ENCODE data around the gene EHBP1L1. TPM values are rescaled to one million over a fixed set of nuclear protein-coding genes. Genes with fewer than 3 reads are reported as not detected.
A peak's percentile ranks its signal among the peaks of the same experiment; 100 is the strongest.

The EHBP1L1 gene
- total RNA-seq, 1 experiment from 2014 or later = 19.6 TPM

DNA sequence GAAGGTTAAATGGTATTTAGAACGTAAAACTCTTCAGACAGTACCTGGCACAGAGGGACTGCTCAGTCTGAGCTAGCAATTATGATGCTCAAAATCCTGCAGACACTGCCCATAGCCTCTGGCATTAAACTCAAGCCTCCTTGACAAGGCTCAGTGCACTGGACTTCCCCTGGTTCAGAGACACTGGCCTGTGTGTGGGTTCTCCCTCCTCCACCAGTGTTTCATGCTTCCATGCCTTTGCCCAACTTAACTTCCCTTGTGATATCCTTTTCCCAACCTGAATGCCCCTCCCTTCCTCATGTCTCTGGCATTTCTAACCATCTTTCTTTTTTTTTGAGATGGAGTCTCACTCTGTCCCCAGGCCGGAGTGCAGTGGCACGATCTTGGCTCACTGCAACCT, 26.8 kb upstream of the EHBP1L1 start:
- Mint-ChIP-seq H3K4me3 (ENCODE audit: unreplicated experiment) (no peak overlapping the region), H3K4me1 (ENCODE audit: low read depth, unreplicated experiment) (peaks cover 42% of the 10 kb centered on the region), H3K27me3 (ENCODE audit: insufficient read depth, unreplicated experiment) (no peaks in the 10 kb centered on the region), H3K9me3 (ENCODE audit: unreplicated experiment) (no peaks in the 10 kb centered on the region), H3K27ac (ENCODE audit: unreplicated experiment) (no peak overlapping the region), H3K36me3 (ENCODE audit: insufficient read depth, unreplicated experiment) (peaks cover 35% of the 10 kb centered on the region)
- Histone ChIP-seq H3K27me3 (replicated peaks; ENCODE audit: control insufficient read depth, insufficient read depth, low read length) (no peaks in the 10 kb centered on the region), H3K36me3 (ENCODE audit: control insufficient read depth, insufficient read depth, low read length) (no peaks in the 10 kb centered on the region; the same call in 1 of the 2 replicates), H3K4me1 (peaks cover 30% of the 10 kb centered on the region), H3K4me3 (ENCODE audit: low read depth, low read length) (no peak overlapping the region), H3K9me3 (no peaks in the 10 kb centered on the region)
- DNase-seq = no peak
- ChIA-PET POLR2A (no interaction called here), CTCF (interaction anchor here (0.7 kb wide), 1 partner anchor 46 kb away, joined by 3 read pairs; no protein-coding TSS in a partner anchor)
- no TSS peak for BruUV-seq (replicated peaks)
- intact Hi-C loops (cut with micrococcal nuclease; ENCODE audit: unreplicated experiment) = no loop called here
- TF ChIP-seq, protein P1, sequence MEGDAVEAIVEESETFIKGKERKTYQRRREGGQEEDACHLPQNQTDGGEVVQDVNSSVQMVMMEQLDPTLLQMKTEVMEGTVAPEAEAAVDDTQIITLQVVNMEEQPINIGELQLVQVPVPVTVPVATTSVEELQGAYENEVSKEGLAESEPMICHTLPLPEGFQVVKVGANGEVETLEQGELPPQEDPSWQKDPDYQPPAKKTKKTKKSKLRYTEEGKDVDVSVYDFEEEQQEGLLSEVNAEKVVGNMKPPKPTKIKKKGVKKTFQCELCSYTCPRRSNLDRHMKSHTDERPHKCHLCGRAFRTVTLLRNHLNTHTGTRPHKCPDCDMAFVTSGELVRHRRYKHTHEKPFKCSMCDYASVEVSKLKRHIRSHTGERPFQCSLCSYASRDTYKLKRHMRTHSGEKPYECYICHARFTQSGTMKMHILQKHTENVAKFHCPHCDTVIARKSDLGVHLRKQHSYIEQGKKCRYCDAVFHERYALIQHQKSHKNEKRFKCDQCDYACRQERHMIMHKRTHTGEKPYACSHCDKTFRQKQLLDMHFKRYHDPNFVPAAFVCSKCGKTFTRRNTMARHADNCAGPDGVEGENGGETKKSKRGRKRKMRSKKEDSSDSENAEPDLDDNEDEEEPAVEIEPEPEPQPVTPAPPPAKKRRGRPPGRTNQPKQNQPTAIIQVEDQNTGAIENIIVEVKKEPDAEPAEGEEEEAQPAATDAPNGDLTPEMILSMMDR (IDR thresholded peaks at IDR 0.05; ENCODE audit: insufficient read depth in 1 of 2, low read depth in 1 of 2, low read length in 1 of 2, severe bottlenecking in 1 of 2, unreplicated experiment in 1 of 2) = no peak

DNA sequence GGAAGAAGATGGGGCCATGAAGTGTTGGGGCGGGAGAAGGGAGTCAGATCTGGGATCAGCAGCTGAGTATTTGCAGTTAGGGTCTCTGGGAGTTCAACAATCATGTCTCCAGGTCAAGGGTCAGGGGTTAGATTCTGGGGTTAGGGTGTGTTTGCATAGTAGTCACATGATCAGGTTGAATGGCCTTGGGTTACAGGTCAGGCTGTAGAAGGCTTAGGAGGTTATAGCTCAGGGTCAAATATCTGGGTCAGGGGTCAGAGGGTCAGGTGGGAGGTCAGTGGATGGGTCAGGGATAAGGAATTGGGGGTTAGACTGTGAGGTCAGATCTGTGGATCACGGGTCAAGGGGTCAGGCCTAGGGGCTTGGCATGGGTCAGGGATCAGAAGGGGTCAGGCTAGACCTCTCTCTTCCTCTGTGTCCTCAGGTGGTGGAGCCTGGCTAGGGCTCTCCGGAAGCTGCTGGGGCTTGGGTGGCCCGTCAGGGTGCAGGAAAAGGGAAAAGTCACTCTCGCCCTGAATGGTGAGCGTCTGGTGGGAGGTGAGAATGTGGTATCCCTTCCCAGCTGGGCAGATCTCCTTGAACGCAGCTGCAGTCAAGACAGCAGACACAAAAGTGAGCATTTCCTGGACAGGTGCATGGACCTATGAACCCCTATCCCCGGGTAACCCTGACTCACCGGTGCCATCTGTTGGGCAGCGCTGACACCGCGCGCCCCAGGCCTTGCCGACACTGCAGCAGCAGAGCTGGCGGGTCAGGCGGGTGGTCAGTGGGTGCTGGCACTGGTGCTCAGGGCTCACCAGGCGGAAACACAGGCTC, 24.1 kb upstream of the EHBP1L1 start:
- Histone ChIP-seq H3K27me3 (replicated peaks; ENCODE audit: control insufficient read depth, insufficient read depth, low read length) (no peaks in the 10 kb centered on the region), H3K4me1 (peaks cover 44% of the 10 kb centered on the region), H3K9me3 (no peaks in the 10 kb centered on the region), H3K36me3 (ENCODE audit: control insufficient read depth, insufficient read depth, low read length) (no peaks in the 10 kb centered on the region; the same call in 1 of the 2 replicates), H3K4me3 (ENCODE audit: low read depth, low read length) (no peak overlapping the region)
- POLR2A ChIA-PET = interaction anchor here (1.1 to 1.2 kb wide), 2 partner anchors 27 to 55 kb away, joined by 4 to 5 read pairs; partner anchors contain the start of gene SCYL1
- TF ChIP-seq, protein P1 (IDR thresholded peaks at IDR 0.05; ENCODE audit: insufficient read depth in 1 of 2, low read depth in 1 of 2, low read length in 1 of 2, severe bottlenecking in 1 of 2, unreplicated experiment in 1 of 2) = peak; percentile 78 to 90
- peak overlapping the region; percentile 62 for H3K27ac Mint-ChIP-seq (ENCODE audit: unreplicated experiment)
- no peaks in the 10 kb centered on the region for H3K27me3 Mint-ChIP-seq (ENCODE audit: insufficient read depth, unreplicated experiment)
- no TSS peak for BruUV-seq (replicated peaks)
- DNase-seq = peak; percentile 88 to 94
- peaks cover 25% of the 10 kb centered on the region for H3K36me3 Mint-ChIP-seq (ENCODE audit: insufficient read depth, unreplicated experiment)
- peaks cover 44% of the 10 kb centered on the region for H3K4me1 Mint-ChIP-seq (ENCODE audit: low read depth, unreplicated experiment)
- CTCF ChIA-PET = interaction anchor here (0.5 to 2.0 kb wide), 11 partner anchors 11 to 164 kb away, joined by 3 to 18 read pairs (median 5); partner anchors contain the start of genes FAM89B, PCNX3, SCYL1 and ZNRD2
- peak overlapping the region; percentile 36 for H3K4me3 Mint-ChIP-seq (ENCODE audit: unreplicated experiment)
- intact Hi-C loops (cut with micrococcal nuclease; ENCODE audit: unreplicated experiment) = loop anchor here (1.0 kb wide), 1 partner anchor 10 kb away; no protein-coding TSS in a partner anchor
- H3K9me3 Mint-ChIP-seq (ENCODE audit: unreplicated experiment) = no peaks in the 10 kb centered on the region

DNA sequence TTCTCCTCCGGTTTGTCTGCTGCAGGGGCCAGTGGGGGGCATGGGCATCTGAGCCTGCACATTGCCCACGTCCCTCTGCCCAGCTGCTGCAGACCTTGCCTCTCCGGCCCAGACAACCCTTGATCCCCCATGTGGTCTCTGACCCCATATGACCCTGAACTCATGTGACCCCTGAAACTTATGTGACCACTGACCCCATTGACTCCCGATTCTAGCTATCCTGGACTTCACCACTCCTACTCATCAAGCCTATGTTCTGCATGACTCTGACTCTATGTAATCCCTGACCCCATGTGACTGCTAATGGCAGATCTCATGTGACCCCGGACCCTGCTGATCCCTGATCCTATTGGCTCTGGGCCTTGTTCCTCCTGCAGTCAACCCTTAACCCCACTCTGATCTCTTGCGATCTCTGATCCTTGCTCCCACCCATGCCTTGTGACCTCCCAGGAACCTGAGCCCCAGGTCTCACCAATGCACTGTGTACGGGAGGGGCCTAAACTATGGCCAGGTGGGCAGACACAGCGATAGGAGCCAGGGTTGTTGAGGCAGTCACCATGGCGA, 23.4 kb upstream of the EHBP1L1 start:
- peaks cover 51% of the 10 kb centered on the region for H3K4me1 ChIP-seq
- ChIA-PET CTCF (interaction anchor here (0.5 to 2.0 kb wide), 10 partner anchors 12 to 165 kb away, joined by 3 to 18 read pairs (median 4); partner anchors contain the start of genes FAM89B, PCNX3, SCYL1 and ZNRD2), POLR2A (interaction anchor here (1.1 to 1.2 kb wide), 2 partner anchors 27 to 54 kb away, joined by 4 to 5 read pairs; partner anchors contain the start of gene SCYL1)
- BruUV-seq (replicated peaks) = no TSS peak
- Mint-ChIP-seq H3K27ac (ENCODE audit: unreplicated experiment) (no peak overlapping the region), H3K4me3 (ENCODE audit: unreplicated experiment) (no peak overlapping the region), H3K36me3 (ENCODE audit: insufficient read depth, unreplicated experiment) (peaks cover 31% of the 10 kb centered on the region), H3K9me3 (ENCODE audit: unreplicated experiment) (no peaks in the 10 kb centered on the region), H3K27me3 (ENCODE audit: insufficient read depth, unreplicated experiment) (no peaks in the 10 kb centered on the region), H3K4me1 (ENCODE audit: low read depth, unreplicated experiment) (peaks cover 44% of the 10 kb centered on the region)
- TF ChIP-seq, protein P1 (IDR thresholded peaks at IDR 0.05; ENCODE audit: insufficient read depth in 1 of 2, low read depth in 1 of 2, low read length in 1 of 2, severe bottlenecking in 1 of 2, unreplicated experiment in 1 of 2) = no peak
- no peak overlapping the region for H3K4me3 ChIP-seq (ENCODE audit: low read depth, low read length)
- no peaks in the 10 kb centered on the region for H3K27me3 ChIP-seq (replicated peaks; ENCODE audit: control insufficient read depth, insufficient read depth, low read length)
- intact Hi-C loops (cut with micrococcal nuclease; ENCODE audit: unreplicated experiment) = loop anchor here (1.0 kb wide), 1 partner anchor 11 kb away; no protein-coding TSS in a partner anchor
- H3K9me3 ChIP-seq = no peaks in the 10 kb centered on the region
- no peaks in the 10 kb centered on the region; the same call in 1 of the 2 replicates for H3K36me3 ChIP-seq (ENCODE audit: control insufficient read depth, insufficient read depth, low read length)
- DNase-seq = no peak
